C4-2B (cell line): ENCODE measurements around the gene USP36.

Source experiments
- CTCF ChIP-seq: fragments of 450-650 bp; conservative IDR thresholded peaks from 2 replicates; pipeline ENCODE4 v1.5.1; 2017; ENCODE audit warnings: mild to moderate bottlenecking
- ZFX ChIP-seq: fragments of 450-650 bp; IDR thresholded peaks from 2 replicates; pipeline ENCODE4 v1.6.1; 2017

DNA sequence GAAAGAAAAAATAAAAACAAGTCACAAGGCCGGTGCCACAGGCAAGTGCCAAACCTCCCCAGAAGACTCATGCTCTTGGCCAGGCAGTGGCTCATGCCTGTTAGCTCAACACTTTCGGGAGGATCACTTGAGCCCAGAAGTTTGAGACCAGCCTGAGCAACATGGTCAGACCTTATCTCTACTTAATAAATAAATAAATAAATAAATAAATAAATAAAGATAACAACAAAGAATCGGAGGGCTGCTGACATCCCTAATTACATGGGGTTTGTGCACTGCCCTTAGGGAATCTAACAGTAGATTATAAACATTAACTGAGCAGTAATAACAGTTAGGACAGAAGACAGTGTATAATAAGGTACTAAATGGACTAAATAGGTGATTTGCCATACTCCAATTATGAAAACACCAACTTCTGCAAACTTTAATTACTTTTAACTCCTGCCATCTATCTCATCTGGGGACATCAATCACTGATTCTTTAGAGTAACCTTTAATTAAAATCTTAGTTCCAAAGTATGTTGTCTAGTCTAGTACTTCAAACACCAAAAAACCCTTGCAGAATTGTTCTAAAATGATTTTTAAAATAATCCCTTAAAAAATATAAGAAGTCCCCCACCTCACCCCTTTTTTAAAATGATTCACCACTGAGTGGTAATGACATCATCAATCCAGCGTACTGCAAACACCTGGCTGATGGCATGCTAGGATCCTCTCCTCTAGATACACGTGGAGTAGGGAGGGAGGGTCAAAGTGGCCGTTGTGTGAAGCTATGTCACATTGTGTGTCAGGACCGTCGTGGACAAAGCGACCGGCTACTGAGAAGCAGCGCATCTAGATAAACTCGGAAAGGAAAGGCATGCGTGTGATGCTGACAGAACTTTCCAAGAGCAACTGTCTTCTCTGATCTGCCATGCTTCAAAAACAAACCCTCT, 87.0 kb downstream of the USP36 start:
- TF ChIP-seq CTCF (no peak), ZFX (no peak)
